ENCODE data around the gene ST7.

Gene ST7

GRCh38 chr7:117273814-117274225 lies 320.5 kb downstream of the ST7 start:
- no peak for DNase-seq (ENCODE audit: low read depth)

GRCh38 chr7:117274951-117275350 lies 321.6 kb downstream of the ST7 start:
- no peak for DNase-seq (ENCODE audit: low read depth)

GRCh38 chr7:117277576-117277975 lies 324.3 kb downstream of the ST7 start:
- no peak for DNase-seq (ENCODE audit: low read depth)

GRCh38 chr7:117278040-117278439 lies 324.7 kb downstream of the ST7 start:
- no peak for DNase-seq (ENCODE audit: low read depth)

- DNase-seq (ENCODE audit: low read depth): no peak
Observed at GRCh38 chr7:117279203-117279602, 325.9 kb downstream of the ST7 start.

Measured in activated T-cell treated with anti-CD3 and anti-CD28 coated beads for 24 hours (primary cell).